ENCODE measurements around the gene LRFN3.
"Not testable (repeated sequence)": the region's sequence is repeated elsewhere in the genome, so short reads cannot be mapped to it uniquely, and the experiment has no call there.

The LRFN3 gene

GRCh38 chr19:35935911-35936737 lies at the start of gene LRFN3:
TSS of gene LRFN3 (plus strand) at chr19:35936374. CDS start at chr19:35939426, 3,052 bp downstream.
- Mint-ChIP-seq H3K36me3 (peaks cover 7% of the 10 kb centered on the region), H3K4me1 (peaks cover 32% of the 10 kb centered on the region), H3K9me3 (no peaks in the 10 kb centered on the region), H3K27ac (peak within 1 kb of the TSS; percentile 67), H3K4me3 (peak within 1 kb of the TSS; percentile 90), H3K27me3 (no peaks in the 10 kb centered on the region)

GRCh38 chr19:35887197-35887596 lies 49.0 kb upstream of the LRFN3 start:
- Mint-ChIP-seq H3K4me1 (peaks cover 7% of the 10 kb centered on the region), H3K9me3 (no peaks in the 10 kb centered on the region), H3K27ac (no peak overlapping the region), H3K4me3 (no peak overlapping the region), H3K36me3 (peaks cover 14% of the 10 kb centered on the region), H3K27me3 (no peaks in the 10 kb centered on the region)

GRCh38 chr19:35888398-35888797 lies 47.8 kb upstream of the LRFN3 start:
- Mint-ChIP-seq H3K27ac (no peak overlapping the region), H3K4me3 (no peak overlapping the region), H3K27me3 (no peaks in the 10 kb centered on the region), H3K9me3 (no peaks in the 10 kb centered on the region), H3K4me1 (peaks cover 12% of the 10 kb centered on the region), H3K36me3 (peaks cover 17% of the 10 kb centered on the region)

- H3K36me3 Mint-ChIP-seq, result peaks cover 17% of the 10 kb centered on the region
- no peak overlapping the region for H3K4me3 Mint-ChIP-seq
- H3K4me1 Mint-ChIP-seq, result peaks cover 15% of the 10 kb centered on the region
- H3K27me3 Mint-ChIP-seq, result no peaks in the 10 kb centered on the region
- H3K27ac Mint-ChIP-seq, result no peak overlapping the region
- H3K9me3 Mint-ChIP-seq, result no peaks in the 10 kb centered on the region
Observed at GRCh38 chr19:35889370-35890112, 46.6 kb upstream of the LRFN3 start.

- Mint-ChIP-seq H3K36me3 (peaks cover 17% of the 10 kb centered on the region), H3K27ac (peak overlapping the region; percentile 74), H3K4me3 (no peak overlapping the region), H3K9me3 (no peaks in the 10 kb centered on the region), H3K4me1 (peaks cover 15% of the 10 kb centered on the region), H3K27me3 (no peaks in the 10 kb centered on the region)
Observed at GRCh38 chr19:35890113-35890650, 46.0 kb upstream of the LRFN3 start.

GRCh38 chr19:35891819-35892218 lies 44.4 kb upstream of the LRFN3 start:
- not testable (repeated sequence) for H3K4me3 Mint-ChIP-seq, H3K9me3 Mint-ChIP-seq, H3K27me3 Mint-ChIP-seq, H3K27ac Mint-ChIP-seq
- Mint-ChIP-seq H3K4me1 (peaks cover 22% of the 10 kb centered on the region), H3K36me3 (peaks cover 20% of the 10 kb centered on the region)

- H3K4me3 Mint-ChIP-seq, result peak overlapping the region; percentile 49
- no peaks in the 10 kb centered on the region for H3K27me3 Mint-ChIP-seq
- H3K9me3 Mint-ChIP-seq, result no peaks in the 10 kb centered on the region
- no peak overlapping the region for H3K27ac Mint-ChIP-seq
- peaks cover 27% of the 10 kb centered on the region for H3K4me1 Mint-ChIP-seq
- H3K36me3 Mint-ChIP-seq, result peaks cover 15% of the 10 kb centered on the region
Observed at GRCh38 chr19:35894342-35894741, 41.8 kb upstream of the LRFN3 start.

GRCh38 chr19:35895911-35896642 lies 40.1 kb upstream of the LRFN3 start:
- Mint-ChIP-seq H3K9me3 (no peaks in the 10 kb centered on the region), H3K4me1 (peaks cover 27% of the 10 kb centered on the region), H3K27me3 (no peaks in the 10 kb centered on the region), H3K4me3 (peak overlapping the region; percentile 90), H3K36me3 (peaks cover 11% of the 10 kb centered on the region), H3K27ac (peak overlapping the region; percentile 84)

- peak overlapping the region; percentile 90 for H3K4me3 Mint-ChIP-seq
- H3K4me1 Mint-ChIP-seq, result peaks cover 28% of the 10 kb centered on the region
- peaks cover 11% of the 10 kb centered on the region for H3K36me3 Mint-ChIP-seq
- no peak overlapping the region for H3K27ac Mint-ChIP-seq
- H3K27me3 Mint-ChIP-seq, result no peaks in the 10 kb centered on the region
- H3K9me3 Mint-ChIP-seq, result no peaks in the 10 kb centered on the region
Observed at GRCh38 chr19:35896643-35897040, 39.5 kb upstream of the LRFN3 start.

GRCh38 chr19:35897706-35898451 lies 38.3 kb upstream of the LRFN3 start:
- Mint-ChIP-seq H3K9me3 (no peaks in the 10 kb centered on the region), H3K4me3 (peak overlapping the region; percentile 90)

GRCh38 chr19:35898499-35898809 lies 37.7 kb upstream of the LRFN3 start:
- Mint-ChIP-seq H3K9me3 (no peaks in the 10 kb centered on the region), H3K27ac (peak overlapping the region; percentile 88), H3K27me3 (no peaks in the 10 kb centered on the region), H3K4me1 (peaks cover 37% of the 10 kb centered on the region), H3K36me3 (peaks cover 7% of the 10 kb centered on the region), H3K4me3 (peak overlapping the region; percentile 90)

More at GRCh38 chr19:35897706-35898451, 38.3 kb upstream of the LRFN3 start:
- Mint-ChIP-seq H3K36me3 (peaks cover 7% of the 10 kb centered on the region), H3K4me1 (peaks cover 35% of the 10 kb centered on the region), H3K27me3 (no peaks in the 10 kb centered on the region), H3K27ac (peak overlapping the region; percentile 51)

GRCh38 chr19:35899547-35900214 lies 36.5 kb upstream of the LRFN3 start:
- Mint-ChIP-seq H3K27me3 (no peaks in the 10 kb centered on the region), H3K4me1 (peaks cover 46% of the 10 kb centered on the region), H3K4me3 (peak overlapping the region; percentile 90), H3K9me3 (no peaks in the 10 kb centered on the region), H3K36me3 (peaks cover 7% of the 10 kb centered on the region), H3K27ac (peak overlapping the region; percentile 88)

- peak overlapping the region; percentile 90 for H3K4me3 Mint-ChIP-seq
- no peaks in the 10 kb centered on the region for H3K9me3 Mint-ChIP-seq
- H3K4me1 Mint-ChIP-seq, result peaks cover 45% of the 10 kb centered on the region
- no peaks in the 10 kb centered on the region for H3K27me3 Mint-ChIP-seq
- H3K27ac Mint-ChIP-seq, result peak overlapping the region; percentile 46
- H3K36me3 Mint-ChIP-seq, result peaks cover 4% of the 10 kb centered on the region
Observed at GRCh38 chr19:35901055-35901644, 35.0 kb upstream of the LRFN3 start.

All from activated naive CD4-positive, alpha-beta T cell treated with anti-CD3 and anti-CD28 coated beads, Interleukin-2, amount 50 U/mL, for 24 hours (primary cell).